SK-N-SH treated with all-trans-retinoic acid at 6 μM for 48 hours (cell line): ENCODE measurements around the gene FRRS1.

Experiments
- TCF4 ChIP-seq: fragments of 250-450 bp; sonication (Bioruptor Pico); IDR thresholded peaks from 2 replicates; pipeline ENCODE4 v1.8.0; 2021; ENCODE audit warnings: mild to moderate bottlenecking, moderate library complexity, borderline replicate concordance
- ZFP30 ChIP-seq: fragments of 450-650 bp; formaldehyde crosslinking; IDR thresholded peaks from 2 replicates; pipeline ENCODE4 v1.5.0; 2022; ENCODE audit warnings: mild to moderate bottlenecking, moderate library complexity
- TF ChIP-seq, protein P1 (sequence below): fragments of 250-450 bp; sonication (Bioruptor Pico); IDR thresholded peaks from 2 replicates; pipeline ENCODE4 v1.8.0; 2020; ENCODE audit warnings: mild to moderate bottlenecking, moderate library complexity, borderline replicate concordance

DNA sequence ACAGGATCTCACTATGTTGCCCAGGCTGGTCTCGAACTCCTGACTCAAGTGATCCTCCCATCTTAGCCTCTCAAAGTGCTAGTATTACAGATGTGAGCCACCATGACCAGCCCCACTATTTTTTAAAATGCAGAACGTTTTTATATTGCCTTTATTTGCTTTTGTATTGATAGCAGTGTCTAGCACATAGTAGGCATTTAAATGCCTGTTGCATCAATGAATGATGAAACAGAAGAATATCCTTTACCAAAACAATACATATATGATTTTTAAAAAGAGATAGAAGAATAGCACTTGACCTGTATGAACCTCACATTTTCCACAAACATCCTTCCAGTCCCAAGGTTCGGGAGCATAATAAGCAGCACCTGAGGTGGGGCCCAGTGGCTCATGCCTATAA, 16.5 kb upstream of the FRRS1 start:
- no peak for TF ChIP-seq ZFP30 (CRISPR knock-in tag)
- no peak for TF ChIP-seq TCF4
- TF ChIP-seq, protein P1, sequence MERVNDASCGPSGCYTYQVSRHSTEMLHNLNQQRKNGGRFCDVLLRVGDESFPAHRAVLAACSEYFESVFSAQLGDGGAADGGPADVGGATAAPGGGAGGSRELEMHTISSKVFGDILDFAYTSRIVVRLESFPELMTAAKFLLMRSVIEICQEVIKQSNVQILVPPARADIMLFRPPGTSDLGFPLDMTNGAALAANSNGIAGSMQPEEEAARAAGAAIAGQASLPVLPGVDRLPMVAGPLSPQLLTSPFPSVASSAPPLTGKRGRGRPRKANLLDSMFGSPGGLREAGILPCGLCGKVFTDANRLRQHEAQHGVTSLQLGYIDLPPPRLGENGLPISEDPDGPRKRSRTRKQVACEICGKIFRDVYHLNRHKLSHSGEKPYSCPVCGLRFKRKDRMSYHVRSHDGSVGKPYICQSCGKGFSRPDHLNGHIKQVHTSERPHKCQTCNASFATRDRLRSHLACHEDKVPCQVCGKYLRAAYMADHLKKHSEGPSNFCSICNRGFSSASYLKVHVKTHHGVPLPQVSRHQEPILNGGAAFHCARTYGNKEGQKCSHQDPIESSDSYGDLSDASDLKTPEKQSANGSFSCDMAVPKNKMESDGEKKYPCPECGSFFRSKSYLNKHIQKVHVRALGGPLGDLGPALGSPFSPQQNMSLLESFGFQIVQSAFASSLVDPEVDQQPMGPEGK (CRISPR knock-in tag), result no peak
